ENCODE results near the gene CXCL17. TPM values are rescaled to one million over a fixed set of nuclear protein-coding genes. Genes with fewer than 3 reads are reported as not detected.

CXCL17 gene
- total RNA-seq, 4 donors from 2014 or later = not detected

GRCh38 chr19:42402376-42403116 lies 40.2 kb downstream of the CXCL17 start:
- TF ChIP-seq CTCF (IDR thresholded peaks at IDR 0.05; ENCODE audit: low read depth) = no peak

- TF ChIP-seq CTCF (IDR thresholded peaks at IDR 0.05; ENCODE audit: low read depth) = no peak
Observed at GRCh38 chr19:42401365-42402303, 41.1 kb downstream of the CXCL17 start.

GRCh38 chr19:42400404-42400803 lies 42.3 kb downstream of the CXCL17 start:
- TF ChIP-seq CTCF (IDR thresholded peaks at IDR 0.05; ENCODE audit: low read depth) = no peak

GRCh38 chr19:42397263-42398166 lies 45.2 kb downstream of the CXCL17 start:
- no peak for TF ChIP-seq CTCF (IDR thresholded peaks at IDR 0.05; ENCODE audit: low read depth)

GRCh38 chr19:42396381-42397262 lies 46.1 kb downstream of the CXCL17 start:
- no peak for TF ChIP-seq CTCF (IDR thresholded peaks at IDR 0.05; ENCODE audit: low read depth)

GRCh38 chr19:42394751-42395150 lies 48.0 kb downstream of the CXCL17 start:
- no peak for TF ChIP-seq CTCF (IDR thresholded peaks at IDR 0.05; ENCODE audit: low read depth)
